HEK293T (cell line): ENCODE measurements around the gene RUVBL2.

Experiments
- ARNT ChIP-seq: fragments of 450-650 bp; IDR thresholded peaks from 2 replicates; pipeline ENCODE4 v1.6.1; 2017; ENCODE audit warnings: mild to moderate bottlenecking
- BHLHE40 ChIP-seq: fragments of 450-650 bp; IDR thresholded peaks from 2 replicates; pipeline ENCODE4 v1.6.1; 2016; ENCODE audit warnings: mild to moderate bottlenecking, moderate library complexity, borderline replicate concordance
- ELF4 ChIP-seq: fragments of 450-650 bp; IDR thresholded peaks from 2 replicates; pipeline ENCODE4 v1.6.1; 2017; ENCODE audit warnings: antibody characterized with exemption
- SP1 ChIP-seq: fragments of 450-650 bp; IDR thresholded peaks from 2 replicates; pipeline ENCODE4 v1.6.1; 2017

- TF ChIP-seq BHLHE40 (no peak), ARNT (no peak), SP1 (no peak), ELF4 (peak; percentile 88)
Measured at GRCh38 chr19:48975947-48976847, 17.5 kb upstream of the RUVBL2 start.
